HL-60 (cell line): ENCODE results near the gene SLC39A3.

Experiments used
- DNase-seq, 2 experiments: peaks; one replicate each; pipeline ENCODE4 v3.0.0-alpha.2; 2010 to 2020; ENCODE audit warnings: low read depth in 1 of 2, low spot score in 1 of 2
- H3K27ac ChIP-seq: fragments of 250-450 bp; sonication (Bioruptor Pico); replicated peaks from 2 replicates; pipeline ENCODE4 v1.5.1; 2020; ENCODE audit warnings: mild to moderate bottlenecking, moderate library complexity
- H3K27me3 ChIP-seq: fragments of 250-450 bp; sonication (Bioruptor Pico); 2 replicates; pipeline ENCODE4 v1.5.1; 2021; ENCODE audit warnings: mild to moderate bottlenecking, moderate library complexity; ENCODE audit not compliant: insufficient read depth, poor library complexity, severe bottlenecking
- H3K4me3 ChIP-seq: replicated peaks from 2 replicates; pipeline ENCODE4 v1.5.1; 2011; ENCODE audit warnings: mild to moderate bottlenecking, control low read depth, low read length; ENCODE audit not compliant: insufficient read depth
- CTCF ChIP-seq: IDR thresholded peaks from one replicate; pipeline ENCODE4 v1.5.1; 2011; ENCODE audit warnings: low read length, control low read depth, inconsistent platforms; ENCODE audit not compliant: insufficient read depth
- GABPA ChIP-seq: IDR thresholded peaks from 2 replicates; pipeline ENCODE4 v1.6.1; 2012; ENCODE audit warnings: low read depth
- POLR2AphosphoS5 ChIP-seq: IDR thresholded peaks from 2 replicates; pipeline ENCODE4 v1.6.1; 2012; ENCODE audit warnings: low read depth
- SPI1 ChIP-seq: IDR thresholded peaks from 2 replicates; pipeline ENCODE4 v1.6.1; 2012; ENCODE audit warnings: low read depth, mild to moderate bottlenecking, borderline replicate concordance
- TF ChIP-seq, protein P1 (sequence below): IDR thresholded peaks from 2 replicates; pipeline ENCODE4 v1.6.1; 2012; ENCODE audit warnings: low read depth; ENCODE audit not compliant: insufficient replicate concordance

Gene SLC39A3

DNA sequence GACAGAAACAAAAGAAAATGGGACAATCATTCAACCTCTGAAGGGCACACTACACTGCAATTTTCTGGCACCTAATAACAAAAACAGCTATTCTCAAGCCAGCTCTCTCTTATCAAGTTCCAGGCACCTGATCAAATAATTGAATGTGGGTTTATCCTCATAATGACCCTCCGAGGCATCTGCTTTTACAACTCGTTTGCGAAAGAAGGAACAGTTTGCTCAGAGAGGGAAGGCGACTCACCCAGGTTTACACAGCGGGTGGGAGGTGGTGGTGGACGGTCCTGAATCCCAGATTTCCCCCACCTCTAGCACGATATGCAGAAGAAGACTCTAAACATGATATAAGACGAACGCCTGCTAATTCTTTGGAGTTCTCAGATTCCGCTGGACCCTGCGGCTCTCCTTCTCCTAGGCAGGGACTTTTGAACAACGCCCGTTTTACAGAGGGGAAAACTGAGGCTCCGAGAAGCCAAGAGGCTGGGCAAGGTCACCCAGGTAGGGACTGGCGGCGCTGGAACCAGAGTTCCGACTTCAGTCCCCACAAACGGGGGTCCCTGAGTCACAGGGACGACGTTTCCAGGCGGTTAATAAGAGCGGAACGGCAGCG is 42.6 kb upstream of the SLC39A3 start:
- H3K4me3 ChIP-seq: peak overlapping the region; percentile 93
- H3K27ac ChIP-seq: peak overlapping the region; percentile 95
- DNase-seq: no peak
- no peaks in the 10 kb centered on the region for H3K27me3 ChIP-seq
- TF ChIP-seq SPI1 (no peak), POLR2AphosphoS5 (no peak), CTCF (no peak), GABPA (no peak)
- TF ChIP-seq, protein P1, sequence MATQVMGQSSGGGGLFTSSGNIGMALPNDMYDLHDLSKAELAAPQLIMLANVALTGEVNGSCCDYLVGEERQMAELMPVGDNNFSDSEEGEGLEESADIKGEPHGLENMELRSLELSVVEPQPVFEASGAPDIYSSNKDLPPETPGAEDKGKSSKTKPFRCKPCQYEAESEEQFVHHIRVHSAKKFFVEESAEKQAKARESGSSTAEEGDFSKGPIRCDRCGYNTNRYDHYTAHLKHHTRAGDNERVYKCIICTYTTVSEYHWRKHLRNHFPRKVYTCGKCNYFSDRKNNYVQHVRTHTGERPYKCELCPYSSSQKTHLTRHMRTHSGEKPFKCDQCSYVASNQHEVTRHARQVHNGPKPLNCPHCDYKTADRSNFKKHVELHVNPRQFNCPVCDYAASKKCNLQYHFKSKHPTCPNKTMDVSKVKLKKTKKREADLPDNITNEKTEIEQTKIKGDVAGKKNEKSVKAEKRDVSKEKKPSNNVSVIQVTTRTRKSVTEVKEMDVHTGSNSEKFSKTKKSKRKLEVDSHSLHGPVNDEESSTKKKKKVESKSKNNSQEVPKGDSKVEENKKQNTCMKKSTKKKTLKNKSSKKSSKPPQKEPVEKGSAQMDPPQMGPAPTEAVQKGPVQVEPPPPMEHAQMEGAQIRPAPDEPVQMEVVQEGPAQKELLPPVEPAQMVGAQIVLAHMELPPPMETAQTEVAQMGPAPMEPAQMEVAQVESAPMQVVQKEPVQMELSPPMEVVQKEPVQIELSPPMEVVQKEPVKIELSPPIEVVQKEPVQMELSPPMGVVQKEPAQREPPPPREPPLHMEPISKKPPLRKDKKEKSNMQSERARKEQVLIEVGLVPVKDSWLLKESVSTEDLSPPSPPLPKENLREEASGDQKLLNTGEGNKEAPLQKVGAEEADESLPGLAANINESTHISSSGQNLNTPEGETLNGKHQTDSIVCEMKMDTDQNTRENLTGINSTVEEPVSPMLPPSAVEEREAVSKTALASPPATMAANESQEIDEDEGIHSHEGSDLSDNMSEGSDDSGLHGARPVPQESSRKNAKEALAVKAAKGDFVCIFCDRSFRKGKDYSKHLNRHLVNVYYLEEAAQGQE: no peak

- TF ChIP-seq GABPA (no peak), CTCF (no peak), SPI1 (no peak), POLR2AphosphoS5 (no peak)
- TF ChIP-seq, protein P1: no peak
- Histone ChIP-seq H3K27ac (no peak overlapping the region), H3K27me3 (no peaks in the 10 kb centered on the region), H3K4me3 (no peak overlapping the region)
- no peak for DNase-seq
Observed at GRCh38 chr19:2780284-2780683, 40.5 kb upstream of the SLC39A3 start.

- Histone ChIP-seq H3K27ac (no peak overlapping the region), H3K27me3 (no peaks in the 10 kb centered on the region), H3K4me3 (no peak overlapping the region)
- no peak for TF ChIP-seq CTCF
- TF ChIP-seq, protein P1: no peak
- TF ChIP-seq GABPA: no peak
- TF ChIP-seq POLR2AphosphoS5: no peak
- no peak for TF ChIP-seq SPI1
- no peak for DNase-seq
Observed at GRCh38 chr19:2779121-2779740, 39.4 kb upstream of the SLC39A3 start.
